ENCODE measurements around the gene CFAP119.
A peak's percentile ranks its signal among the peaks of the same experiment; 100 is the strongest.

CFAP119 gene

DNA sequence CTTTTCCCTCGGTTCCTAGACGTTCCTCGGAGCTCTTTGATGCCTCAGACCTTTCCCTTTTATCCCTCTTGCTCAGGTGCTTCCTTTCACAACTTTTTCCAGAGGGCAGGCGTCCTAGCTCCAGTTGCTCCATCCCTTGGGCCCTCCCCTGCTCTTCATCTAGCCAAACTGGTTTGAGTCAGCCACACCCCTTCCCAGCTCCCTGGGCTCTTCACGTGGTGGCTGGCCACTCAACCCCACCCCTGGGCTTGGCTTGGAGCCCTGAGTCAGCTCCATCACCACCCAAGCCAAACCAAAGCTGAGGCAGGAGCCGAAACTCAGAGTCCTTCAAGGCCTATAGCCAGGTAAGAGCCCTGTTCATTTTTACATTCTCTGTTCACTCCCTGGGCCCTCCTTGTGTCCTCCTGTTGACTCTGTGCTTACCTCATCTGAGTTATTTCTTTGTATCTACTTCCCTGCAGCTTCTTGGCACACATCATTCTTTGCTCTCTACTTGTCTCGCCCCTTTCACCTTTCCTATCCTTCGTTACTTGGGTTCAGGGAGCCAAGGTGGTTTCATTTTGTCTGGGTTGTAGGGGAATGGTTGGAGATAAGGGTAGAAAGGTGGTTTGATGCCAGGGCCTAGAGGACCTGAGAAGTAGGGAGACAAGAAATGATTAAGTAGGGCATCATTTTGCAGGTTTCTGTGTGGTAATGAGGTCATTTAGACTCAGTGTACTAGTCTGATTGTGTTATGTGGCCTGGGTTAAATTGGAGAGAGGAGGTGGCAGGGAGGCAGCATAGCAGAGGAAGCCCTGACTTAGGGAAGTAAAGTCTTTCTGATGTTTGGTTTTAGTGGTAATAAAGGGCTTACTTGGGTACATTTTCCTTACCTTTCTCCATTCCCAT, 21.3 kb downstream of the CFAP119 start:
- no peak for DNase-seq (ENCODE audit: low read depth)

DNA sequence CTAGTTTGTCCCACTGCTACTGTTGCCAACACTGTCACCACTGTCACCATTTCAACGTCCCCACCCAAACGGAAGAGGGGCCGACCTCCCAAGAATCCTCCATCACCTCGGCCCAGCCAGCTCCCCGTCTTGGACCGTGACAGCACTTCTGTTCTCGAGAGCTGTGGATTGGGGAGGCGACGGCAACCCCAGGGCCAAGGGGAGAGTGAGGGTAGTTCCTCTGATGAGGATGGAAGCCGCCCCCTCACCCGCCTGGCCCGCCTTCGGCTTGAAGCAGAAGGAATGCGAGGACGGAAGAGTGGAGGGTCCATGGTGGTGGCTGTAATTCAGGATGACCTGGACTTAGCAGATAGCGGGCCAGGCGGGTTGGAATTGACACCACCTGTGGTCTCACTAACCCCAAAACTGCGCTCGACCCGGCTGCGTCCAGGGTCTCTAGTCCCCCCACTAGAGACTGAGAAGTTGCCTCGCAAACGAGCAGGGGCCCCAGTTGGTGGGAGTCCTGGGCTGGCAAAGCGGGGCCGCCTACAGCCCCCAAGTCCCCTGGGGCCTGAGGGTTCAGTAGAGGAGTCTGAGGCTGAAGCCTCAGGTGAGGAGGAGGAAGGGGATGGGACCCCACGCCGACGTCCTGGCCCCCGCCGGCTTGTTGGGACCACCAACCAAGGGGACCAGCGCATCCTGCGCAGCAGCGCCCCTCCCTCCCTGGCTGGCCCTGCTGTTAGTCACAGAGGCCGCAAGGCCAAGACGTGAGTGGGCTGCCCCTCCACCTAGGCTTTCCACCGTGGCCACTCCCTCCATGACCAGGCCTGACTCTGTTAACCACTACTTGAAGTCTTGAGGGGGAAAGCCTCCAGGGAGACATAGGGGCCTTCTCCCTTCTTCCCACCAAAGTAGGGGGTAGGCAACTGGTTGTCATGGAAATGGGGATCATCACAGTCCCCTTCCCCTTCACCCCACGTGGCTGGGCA, 22.6 kb downstream of the CFAP119 start:
- no peak for DNase-seq (ENCODE audit: low read depth)

DNA sequence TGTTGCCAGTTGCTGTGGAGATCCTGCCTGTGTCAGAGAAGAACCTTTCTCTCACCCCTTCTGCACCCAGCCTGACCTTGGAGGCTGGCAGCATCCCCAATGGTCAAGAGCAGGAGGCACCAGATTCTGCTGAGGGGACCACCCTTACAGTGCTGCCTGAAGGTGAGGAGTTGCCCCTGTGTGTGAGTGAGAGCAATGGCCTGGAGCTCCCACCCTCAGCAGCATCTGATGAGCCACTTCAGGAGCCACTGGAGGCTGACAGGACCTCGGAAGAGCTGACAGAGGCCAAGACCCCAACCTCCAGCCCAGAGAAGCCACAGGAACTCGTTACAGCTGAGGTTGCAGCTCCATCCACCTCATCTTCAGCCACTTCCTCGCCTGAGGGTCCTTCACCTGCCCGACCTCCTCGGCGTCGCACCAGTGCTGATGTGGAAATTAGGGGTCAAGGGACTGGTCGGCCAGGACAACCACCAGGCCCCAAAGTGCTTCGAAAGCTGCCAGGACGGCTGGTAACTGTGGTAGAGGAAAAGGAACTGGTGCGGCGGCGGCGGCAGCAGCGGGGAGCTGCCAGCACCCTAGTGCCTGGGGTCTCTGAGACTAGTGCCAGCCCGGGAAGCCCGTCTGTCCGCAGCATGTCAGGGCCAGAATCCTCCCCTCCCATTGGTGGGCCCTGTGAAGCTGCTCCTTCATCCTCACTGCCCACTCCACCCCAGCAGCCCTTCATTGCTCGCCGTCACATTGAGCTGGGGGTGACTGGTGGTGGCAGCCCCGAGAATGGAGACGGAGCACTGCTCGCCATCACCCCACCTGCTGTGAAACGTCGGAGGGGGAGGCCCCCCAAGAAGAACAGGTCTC, 23.8 kb downstream of the CFAP119 start:
- DNase-seq (ENCODE audit: low read depth): no peak

DNA sequence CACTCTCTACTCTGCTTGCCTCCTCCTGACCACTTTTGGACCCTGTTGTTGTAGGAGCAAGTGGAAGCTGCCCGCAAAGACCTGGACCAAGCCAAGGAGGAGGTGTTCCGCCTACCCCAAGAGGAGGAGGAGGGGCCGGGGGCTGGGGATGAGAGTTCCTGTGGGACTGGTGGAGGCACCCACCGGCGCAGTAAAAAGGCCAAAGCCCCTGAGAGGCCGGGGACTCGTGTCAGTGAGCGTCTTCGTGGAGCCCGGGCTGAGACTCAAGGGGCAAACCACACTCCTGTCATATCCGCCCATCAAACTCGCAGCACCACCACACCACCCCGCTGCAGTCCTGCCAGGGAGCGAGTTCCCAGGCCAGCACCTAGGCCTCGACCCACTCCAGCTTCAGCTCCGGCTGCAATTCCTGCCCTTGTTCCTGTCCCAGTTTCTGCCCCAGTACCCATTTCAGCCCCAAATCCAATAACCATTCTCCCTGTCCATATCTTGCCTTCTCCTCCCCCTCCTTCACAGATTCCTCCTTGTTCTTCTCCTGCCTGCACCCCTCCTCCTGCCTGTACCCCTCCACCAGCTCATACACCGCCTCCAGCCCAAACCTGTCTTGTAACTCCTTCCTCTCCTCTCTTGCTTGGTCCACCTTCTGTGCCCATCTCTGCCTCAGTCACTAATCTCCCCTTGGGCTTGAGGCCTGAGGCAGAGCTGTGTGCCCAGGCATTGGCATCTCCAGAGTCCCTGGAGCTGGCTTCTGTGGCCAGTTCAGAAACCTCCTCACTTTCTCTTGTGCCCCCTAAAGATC, 24.7 kb downstream of the CFAP119 start:
- no peak for DNase-seq (ENCODE audit: low read depth)

DNA sequence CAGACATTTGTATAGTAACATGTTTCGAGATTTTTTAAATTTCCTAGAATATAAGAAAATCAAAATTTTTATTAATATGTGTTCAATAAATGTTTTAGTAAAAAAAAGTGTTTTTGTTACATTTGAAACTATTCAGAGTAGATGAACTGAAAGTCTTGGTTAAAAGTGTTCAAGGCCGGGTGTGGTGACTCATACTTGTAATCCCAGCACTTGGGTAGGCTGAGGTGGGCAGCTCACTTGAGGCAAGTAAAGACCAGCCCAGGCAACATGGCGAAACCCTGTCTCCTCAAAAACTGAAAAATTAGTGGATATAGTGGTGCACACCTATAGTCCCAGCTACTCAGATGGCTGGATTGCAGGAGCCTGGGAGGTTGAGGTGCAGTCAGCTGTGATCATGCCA, 30.5 kb downstream of the CFAP119 start:
- no peak for DNase-seq (ENCODE audit: low read depth)

DNA sequence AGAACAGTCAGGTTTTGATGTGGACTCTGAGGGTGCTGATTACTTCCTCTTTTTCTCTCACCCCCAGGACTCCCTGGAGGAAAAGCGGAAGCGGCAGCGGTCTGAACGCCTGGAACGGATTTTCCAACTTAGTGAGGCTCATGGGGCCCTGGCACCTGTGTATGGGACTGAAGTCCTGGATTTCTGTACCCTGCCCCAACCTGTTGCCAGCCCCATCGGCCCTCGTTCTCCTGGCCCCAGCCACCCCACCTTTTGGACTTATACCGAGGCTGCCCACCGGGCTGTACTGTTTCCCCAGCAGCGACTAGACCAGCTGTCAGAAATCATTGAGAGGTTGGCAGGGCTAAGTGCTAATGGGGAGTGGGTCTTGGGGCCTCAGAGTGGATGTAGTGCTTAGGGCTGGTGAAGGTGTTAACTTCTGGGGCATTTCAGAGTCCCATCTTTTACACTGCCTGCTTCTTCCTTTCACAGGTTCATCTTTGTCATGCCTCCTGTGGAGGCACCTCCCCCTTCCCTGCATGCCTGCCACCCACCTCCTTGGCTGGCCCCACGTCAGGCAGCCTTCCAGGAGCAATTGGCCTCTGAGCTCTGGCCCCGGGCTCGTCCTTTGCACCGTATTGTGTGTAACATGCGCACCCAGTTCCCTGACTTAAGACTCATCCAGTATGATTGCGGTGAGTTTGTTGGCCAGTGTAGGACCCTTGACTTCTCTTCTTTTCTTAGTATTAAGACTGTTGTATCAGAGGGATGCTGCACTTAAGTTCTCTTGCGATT, 32.8 kb downstream of the CFAP119 start:
- no peak for DNase-seq (ENCODE audit: low read depth)

DNA sequence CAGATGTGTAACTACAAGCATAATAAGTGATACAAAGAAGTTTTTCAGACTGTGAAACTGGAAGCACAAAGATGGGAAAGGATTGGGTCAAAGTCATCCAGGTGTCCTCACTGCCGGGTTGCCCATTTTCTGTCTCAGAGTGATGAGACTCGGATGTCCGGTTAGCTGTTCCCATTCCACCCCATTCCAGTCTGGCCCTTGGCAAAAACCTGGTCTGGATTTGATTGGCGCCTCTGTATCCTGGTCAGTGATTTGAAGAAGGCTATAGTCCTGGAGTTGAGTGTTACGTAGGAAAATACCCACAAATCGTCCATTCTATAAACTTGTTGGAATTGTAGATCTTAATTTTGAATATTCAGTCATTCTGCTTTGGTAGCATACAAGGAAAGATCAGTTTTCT, 33.5 kb downstream of the CFAP119 start:
- no peak for DNase-seq (ENCODE audit: low read depth)

DNA sequence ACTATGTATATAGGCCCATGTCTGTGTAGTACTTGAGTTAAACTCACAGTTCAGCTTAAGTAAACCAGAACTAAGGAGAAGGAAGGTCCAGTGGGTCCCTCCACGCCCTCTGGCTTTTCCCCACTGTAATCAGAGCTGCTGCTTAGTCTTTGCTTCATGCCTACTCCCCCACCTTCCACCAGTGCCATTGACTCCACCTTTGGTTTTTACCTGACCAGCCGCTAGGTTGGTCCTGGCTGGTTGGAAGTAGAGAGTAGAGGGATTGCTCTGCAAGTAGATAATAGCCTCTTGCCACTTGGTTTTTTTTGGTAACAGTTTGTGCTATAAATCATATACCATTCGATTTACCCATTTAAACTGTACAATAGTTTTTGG, 36.5 kb downstream of the CFAP119 start:
- no peak for DNase-seq (ENCODE audit: low read depth)

DNA sequence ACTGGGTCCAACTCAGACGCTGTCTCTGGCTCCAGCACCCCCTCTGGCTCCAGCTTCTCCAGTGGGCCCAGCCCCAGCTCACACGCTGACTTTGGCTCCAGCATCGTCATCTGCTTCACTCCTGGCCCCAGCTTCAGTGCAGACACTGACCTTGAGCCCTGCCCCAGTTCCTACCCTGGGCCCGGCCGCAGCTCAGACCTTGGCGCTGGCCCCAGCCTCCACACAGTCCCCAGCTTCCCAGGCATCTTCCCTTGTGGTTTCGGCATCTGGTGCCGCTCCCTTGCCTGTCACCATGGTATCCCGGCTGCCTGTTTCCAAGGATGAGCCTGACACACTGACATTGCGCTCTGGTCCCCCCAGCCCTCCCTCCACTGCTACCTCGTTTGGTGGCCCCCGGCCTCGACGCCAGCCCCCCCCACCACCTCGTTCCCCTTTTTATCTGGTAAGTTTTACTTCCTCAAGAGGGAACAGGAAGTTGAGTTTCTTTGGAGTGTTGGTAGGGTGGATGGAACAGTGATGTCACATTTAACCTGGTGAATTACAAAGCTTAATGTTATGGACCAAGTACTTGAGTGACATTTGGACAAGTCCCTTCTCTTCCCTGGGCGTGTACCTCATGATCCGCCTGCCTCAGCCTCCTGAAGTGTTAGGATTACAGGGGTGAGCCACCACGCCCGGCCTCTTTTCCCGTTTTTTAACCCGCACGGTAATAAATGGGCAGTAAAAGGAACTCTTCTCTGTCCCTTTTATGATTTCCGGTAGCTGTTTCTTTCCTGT, 37.0 kb downstream of the CFAP119 start:
- no peak for DNase-seq (ENCODE audit: low read depth)

DNA sequence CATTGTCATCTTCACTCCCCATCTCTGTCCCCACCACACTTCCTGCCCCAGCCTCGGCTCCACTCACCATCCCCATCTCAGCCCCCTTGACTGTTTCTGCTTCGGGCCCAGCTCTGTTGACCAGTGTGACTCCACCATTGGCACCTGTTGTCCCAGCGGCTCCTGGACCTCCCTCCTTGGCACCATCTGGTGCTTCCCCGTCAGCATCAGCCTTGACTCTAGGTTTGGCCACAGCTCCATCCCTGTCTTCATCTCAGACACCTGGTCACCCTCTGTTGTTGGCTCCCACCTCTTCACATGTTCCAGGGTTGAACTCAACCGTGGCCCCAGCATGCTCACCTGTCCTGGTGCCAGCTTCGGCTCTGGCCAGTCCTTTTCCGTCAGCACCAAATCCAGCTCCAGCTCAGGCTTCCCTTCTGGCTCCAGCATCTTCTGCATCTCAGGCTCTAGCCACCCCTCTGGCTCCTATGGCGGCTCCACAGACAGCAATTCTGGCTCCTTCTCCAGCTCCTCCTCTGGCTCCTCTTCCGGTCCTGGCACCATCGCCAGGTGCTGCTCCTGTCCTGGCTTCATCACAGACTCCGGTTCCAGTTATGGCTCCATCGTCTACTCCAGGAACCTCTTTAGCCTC, 38.0 kb downstream of the CFAP119 start:
- DNase-seq (ENCODE audit: low read depth): no peak

DNA sequence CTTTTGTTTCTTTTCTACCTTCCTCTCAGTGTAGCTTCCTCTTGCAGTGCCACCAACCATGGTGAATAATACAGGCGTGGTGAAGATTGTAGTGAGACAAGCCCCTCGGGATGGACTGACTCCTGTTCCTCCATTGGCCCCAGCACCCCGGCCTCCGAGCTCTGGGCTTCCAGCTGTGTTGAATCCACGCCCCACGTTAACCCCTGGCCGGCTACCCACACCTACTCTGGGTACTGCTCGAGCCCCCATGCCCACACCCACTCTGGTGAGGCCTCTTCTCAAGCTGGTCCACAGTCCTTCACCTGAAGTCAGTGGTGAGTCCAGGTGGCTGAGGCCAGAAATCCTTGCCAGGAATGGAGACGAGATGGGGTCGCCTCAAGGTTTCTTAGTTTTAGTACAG, 38.9 kb downstream of the CFAP119 start:
- no peak for DNase-seq (ENCODE audit: low read depth)

DNA sequence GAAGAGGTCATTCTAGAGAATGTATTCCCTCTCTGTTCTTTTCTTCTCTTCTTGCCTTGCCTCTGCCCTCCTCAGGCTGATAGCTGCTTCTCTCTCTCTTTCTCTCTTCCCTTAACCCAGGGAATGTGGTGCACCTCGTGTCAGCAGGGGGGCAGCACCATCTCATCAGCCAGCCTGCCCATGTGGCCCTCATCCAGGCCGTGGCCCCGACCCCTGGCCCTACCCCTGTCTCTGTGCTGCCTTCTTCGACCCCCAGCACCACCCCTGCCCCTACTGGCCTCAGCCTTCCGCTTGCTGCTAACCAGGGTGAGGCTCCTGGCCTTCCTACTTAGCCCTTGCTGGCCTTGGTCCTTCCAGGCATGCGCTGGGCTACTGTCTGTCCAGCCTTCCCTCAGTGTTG, 39.4 kb downstream of the CFAP119 start:
- no peak for DNase-seq (ENCODE audit: low read depth)

DNA sequence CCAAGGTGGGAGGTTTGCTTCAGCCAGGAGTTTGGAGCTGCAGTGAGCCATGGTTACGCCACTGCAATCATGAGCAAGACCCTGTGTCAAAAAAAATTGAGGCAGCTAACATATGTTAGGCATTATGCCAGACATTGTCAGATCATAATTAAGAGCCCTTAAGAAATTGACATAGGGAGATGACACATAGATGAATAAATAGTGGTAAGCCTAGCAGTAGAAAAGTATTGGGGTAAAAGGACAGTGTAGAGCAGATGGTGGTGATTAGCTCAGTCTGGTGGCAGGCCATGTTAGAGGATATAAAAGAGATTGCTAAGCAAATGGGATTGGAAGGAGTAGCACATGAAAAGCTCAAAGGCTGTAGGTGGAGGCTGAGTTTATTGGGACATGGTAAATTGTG, 40.3 kb downstream of the CFAP119 start:
- DNase-seq (ENCODE audit: low read depth): no peak

DNA sequence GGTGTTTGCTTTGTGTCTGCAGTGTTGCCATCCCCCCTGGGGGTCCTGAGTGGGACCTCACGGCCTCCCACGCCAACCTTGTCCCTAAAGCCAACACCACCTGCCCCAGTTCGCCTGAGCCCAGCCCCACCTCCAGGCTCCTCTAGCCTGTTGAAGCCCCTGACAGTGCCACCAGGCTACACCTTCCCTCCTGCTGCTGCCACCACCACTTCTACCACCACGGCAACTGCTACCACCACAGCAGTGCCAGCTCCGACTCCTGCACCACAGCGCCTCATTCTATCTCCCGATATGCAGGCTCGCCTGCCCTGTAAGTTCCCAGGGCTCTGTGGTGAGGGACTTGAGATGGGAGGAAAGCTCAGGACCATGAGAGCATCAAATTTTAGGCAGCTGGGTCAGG, 40.7 kb downstream of the CFAP119 start:
- no peak for DNase-seq (ENCODE audit: low read depth)

DNA sequence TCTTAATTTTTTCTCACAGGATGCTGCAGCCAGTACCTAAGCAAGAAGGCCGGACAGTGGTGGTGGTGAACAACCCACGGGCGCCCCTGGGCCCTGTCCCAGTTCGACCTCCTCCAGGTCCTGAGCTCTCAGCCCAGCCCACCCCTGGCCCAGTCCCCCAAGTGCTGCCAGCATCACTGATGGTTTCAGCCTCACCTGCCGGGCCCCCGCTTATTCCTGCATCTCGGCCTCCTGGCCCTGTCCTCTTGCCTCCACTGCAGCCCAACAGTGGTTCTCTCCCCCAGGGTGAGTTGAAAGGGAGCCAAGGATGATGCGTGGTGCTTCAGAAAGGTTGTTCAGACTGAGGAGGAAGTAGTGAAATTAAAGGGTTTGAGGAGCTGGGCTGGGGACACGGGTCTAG, 41.2 kb downstream of the CFAP119 start:
- no peak for DNase-seq (ENCODE audit: low read depth)

DNA sequence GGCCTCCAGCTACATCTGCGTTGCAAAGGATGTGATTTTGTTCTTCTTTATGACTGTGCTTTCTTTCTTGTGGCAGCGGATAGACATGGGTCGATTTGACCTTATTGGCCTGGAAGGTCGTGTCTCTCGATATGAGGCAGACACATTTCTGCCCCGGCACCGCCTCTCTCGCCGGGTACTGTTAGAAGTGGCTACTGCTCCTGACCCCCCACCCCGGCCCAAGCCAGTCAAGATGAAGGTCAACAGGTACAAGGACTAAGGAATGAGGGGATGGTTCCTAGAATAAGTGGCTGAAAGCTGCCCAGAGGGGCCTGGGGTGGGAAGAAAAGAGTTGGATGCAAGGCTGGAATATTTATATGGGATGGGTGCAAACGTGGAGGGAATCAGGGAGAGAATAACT, 41.8 kb downstream of the CFAP119 start:
- no peak for DNase-seq (ENCODE audit: low read depth)

DNA sequence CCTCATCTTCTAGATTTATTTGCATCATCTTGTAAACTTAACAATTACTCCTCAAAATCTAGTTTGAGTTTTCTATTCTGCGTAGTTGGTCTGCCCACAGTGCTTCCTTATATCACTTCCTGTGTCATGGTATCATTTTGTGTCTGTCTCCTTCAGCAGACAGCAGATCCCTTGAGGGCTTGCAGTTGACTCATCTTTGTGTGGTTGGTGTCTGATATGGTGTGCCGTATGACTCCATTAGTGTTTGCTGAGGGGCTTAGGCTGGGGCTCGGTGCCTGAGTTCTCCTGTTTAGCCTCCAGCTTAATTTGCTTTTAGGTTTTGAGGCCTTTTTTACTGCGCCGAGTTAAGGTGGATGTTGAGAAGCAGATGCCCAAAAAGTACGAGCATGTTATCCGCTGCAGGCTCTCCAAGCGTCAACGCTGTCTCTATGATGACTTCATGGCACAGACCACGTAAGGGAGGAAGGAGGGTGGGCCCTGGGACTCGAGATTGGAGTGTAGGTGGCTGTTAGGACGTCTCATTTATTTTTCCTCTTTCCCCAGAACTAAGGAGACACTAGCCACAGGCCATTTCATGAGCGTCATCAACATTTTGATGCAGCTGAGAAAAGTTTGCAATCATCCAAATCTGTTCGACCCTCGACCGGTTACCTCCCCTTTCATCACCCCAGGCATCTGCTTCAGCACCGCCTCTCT, 46.0 kb downstream of the CFAP119 start:
- DNase-seq (ENCODE audit: low read depth): peak; percentile 11

DNA sequence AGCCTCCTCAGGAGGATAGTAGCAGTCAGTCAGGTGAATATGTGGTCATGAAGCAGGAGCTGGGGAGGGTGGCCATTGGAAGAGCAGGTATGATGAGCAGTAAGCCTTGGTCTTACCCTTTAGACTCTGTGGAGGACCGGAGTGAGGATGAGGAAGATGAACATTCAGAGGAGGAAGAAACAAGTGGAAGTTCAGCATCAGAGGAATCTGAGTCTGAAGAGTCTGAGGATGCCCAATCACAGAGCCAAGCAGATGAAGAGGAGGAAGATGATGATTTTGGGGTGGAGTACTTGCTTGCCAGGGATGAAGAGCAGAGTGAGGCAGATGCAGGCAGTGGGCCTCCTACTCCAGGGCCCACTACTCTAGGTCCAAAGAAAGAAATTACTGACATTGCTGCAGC, 50.1 kb downstream of the CFAP119 start:
- DNase-seq (ENCODE audit: low read depth): no peak

DNA sequence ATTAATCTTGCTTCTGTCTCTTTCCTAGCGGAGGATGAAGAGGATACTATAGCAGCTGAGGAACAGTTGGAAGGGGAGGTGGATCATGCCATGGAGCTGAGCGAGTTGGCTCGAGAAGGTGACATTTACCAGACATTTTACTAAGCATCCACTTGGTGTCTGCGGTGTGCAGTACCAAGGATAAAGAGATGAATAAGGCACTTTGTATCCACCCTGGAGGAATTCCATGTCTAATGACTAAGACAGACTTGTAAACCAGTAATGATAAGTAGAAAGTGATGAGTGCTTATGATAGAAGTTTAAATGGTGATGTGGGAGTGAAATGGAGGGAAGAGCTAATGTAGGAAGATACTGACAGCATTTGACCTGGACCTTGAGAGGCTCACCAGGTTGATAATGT, 50.9 kb downstream of the CFAP119 start:
- no peak for DNase-seq (ENCODE audit: low read depth)

Measured in stimulated activated CD8-positive, alpha-beta memory T cell treated with anti-CD3 and anti-CD28 coated beads, Interleukin-7, amount 100 ng/mL, for 24 hours (primary cell).